ENCODE data around the gene GLCCI1. TPM values are rescaled to one million over a fixed set of nuclear protein-coding genes. Genes with fewer than 3 reads are reported as not detected.

Gene GLCCI1
- total and polyA plus RNA-seq, 2 of the 8 experiments (the other 6 are each of a cell fraction or from before 2014, with no cell fraction given), result 12.4 to 27.7 TPM

DNA sequence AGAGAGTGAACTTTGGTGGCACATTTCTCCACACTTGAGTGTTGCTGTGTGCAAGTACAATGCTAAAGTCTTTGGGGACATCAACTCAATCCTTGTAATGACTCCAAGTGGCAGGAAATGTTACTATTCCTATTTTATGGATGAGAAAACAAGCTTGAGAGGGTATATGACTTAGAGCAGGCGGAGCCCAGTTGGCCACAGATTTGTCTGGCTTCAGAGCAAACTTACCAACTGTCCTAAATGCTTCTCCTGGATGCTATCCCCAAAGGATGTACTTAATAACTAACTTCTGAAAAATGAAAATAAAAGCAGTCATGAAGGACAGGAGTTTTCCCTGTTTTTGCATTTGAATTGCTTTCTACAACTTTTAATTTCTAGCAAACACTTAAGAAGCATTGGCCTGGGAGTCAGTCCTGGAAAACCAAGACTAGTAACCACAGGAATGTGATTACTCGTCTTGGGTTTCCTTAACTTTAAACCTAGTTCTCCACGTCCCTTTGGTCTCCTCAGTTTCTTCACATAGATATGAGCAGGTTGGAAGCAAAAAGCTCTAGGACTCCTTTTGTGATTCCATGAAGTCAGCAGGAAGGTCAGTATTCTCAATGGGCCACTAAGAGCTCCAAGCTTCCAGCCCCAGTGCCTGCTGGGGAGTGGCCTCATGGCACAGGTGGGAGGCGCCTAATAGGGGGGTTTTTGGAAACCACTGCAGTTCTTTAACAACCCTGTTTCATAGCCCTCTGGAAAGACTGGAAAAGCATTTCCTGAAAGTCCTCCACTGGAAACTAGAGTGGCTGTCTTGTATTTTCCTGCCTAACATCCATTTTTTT, 140.8 kb downstream of the GLCCI1 start:
- Histone ChIP-seq H2BK12ac (ENCODE audit: low read depth, low read length) (no peak overlapping the region), H3K4me1 (replicated peaks in 1 of 4; ENCODE audit: control insufficient read depth in 3 of 4, insufficient read depth in 4 of 4, low read length in 3 of 4) (peaks cover 3 to 14% (median 10%) of the 10 kb centered on the region in 4 experiments; a peak in 4 of 7 replicates), H3K27ac (ENCODE audit: low read depth, low read length) (no peak overlapping the region), H3K9me3 (ENCODE audit: insufficient read depth in 2 of 2, low read depth in 1 of 2, low read length in 1 of 2) (no peaks in the 10 kb centered on the region), H3K56ac (replicated peaks; ENCODE audit: insufficient read length, low read depth, low read length) (no peak overlapping the region), H3K23ac (ENCODE audit: insufficient read length) (no peak overlapping the region), H4K5ac (ENCODE audit: insufficient read length, low read depth, low read length) (no peak overlapping the region), H2AFZ (ENCODE audit: low read length) (no peak overlapping the region), H3K18ac (ENCODE audit: extremely low read depth, low read length) (no peak overlapping the region), H2BK15ac (ENCODE audit: low read length) (no peak overlapping the region), H3K79me2 (ENCODE audit: control insufficient read depth in 1 of 2, insufficient read depth in 2 of 2, low read length in 2 of 2) (no peaks in the 10 kb centered on the region), H3K14ac (ENCODE audit: insufficient read length) (no peak overlapping the region), H4K91ac (replicated peaks; ENCODE audit: insufficient read length, low read length) (no peak overlapping the region), H3K27me3 (replicated peaks in 1 of 4; ENCODE audit: control insufficient read depth in 3 of 4, extremely low read depth in 1 of 4, insufficient read depth in 3 of 4, low read length in 3 of 4) (no peaks in the 10 kb centered on the region), H4K8ac (ENCODE audit: extremely low read depth, insufficient read depth, low read length) (no peak overlapping the region), H3K4me2 (ENCODE audit: insufficient read depth in 1 of 2, low read depth in 2 of 2, low read length in 2 of 2) (no peak overlapping the region; a peak in 1 of 4 replicates), H2AK5ac (ENCODE audit: low read depth, low read length) (no peak overlapping the region), H3K9ac (replicated peaks in 1 of 4; ENCODE audit: extremely low read depth in 1 of 4, low read depth in 3 of 4, low read length in 3 of 4) (no peak overlapping the region), H3K23me2 (ENCODE audit: low read depth, low read length) (no peaks in the 10 kb centered on the region), H2BK5ac (ENCODE audit: low read depth, low read length) (no peak overlapping the region), H4K20me1 (replicated peaks in 1 of 2; ENCODE audit: control insufficient read depth in 1 of 2, insufficient read depth in 2 of 2, low read length in 2 of 2) (no peaks in the 10 kb centered on the region), H3K36me3 (ENCODE audit: control insufficient read depth in 2 of 4, insufficient read depth in 4 of 4, low read length in 3 of 4) (no peaks in the 10 kb centered on the region; a peak in 1 of 8 replicates), H2BK120ac (replicated peaks; ENCODE audit: low read depth, low read length) (no peak overlapping the region), H3K79me1 (ENCODE audit: low read depth, low read length) (no peaks in the 10 kb centered on the region), H3K4ac (replicated peaks; ENCODE audit: insufficient read length, low read depth, low read length) (no peak overlapping the region), H3K4me3 (ENCODE audit: extremely low read depth in 1 of 4, insufficient read depth in 2 of 4, low read depth in 3 of 4, low read length in 4 of 4) (no peak overlapping the region), H2BK20ac (ENCODE audit: low read length) (no peak overlapping the region)
- FAIRE-seq (no peak), DNase-seq (ENCODE audit: low read depth in 1 of 2, low spot score in 2 of 2) (no peak)
- 80% methylated on average over 4 of the region's 4 CpGs; no CpG with 5 or more reads in 1 of the 2 experiments for WGBS, 2 experiments (ENCODE audit: extremely low coverage in 1 of 2, insufficient coverage in 1 of 2, insufficient read length in 1 of 2, insufficient replicate concordance in 2 of 2, low coverage in 1 of 2, low lambda C conversion rate in 2 of 2, missing lambda C conversion rate in 1 of 2)
- ChIA-PET POLR2A (ENCODE audit: partially characterized antibody) (no interaction called here), CTCF (ENCODE audit: partially characterized antibody) (interaction anchor here (1.1 kb wide), 1 partner anchor 16 kb away, joined by 3 read pairs; no protein-coding TSS in a partner anchor)
- TF ChIP-seq TAF7 (optimal IDR thresholded peaks at IDR 0.05; ENCODE audit: borderline replicate concordance, low read depth, low read length) (no peak), RBBP5 (IDR thresholded peaks at IDR 0.05; ENCODE audit: borderline replicate concordance, low read depth, low read length) (no peak), CHD2 (IDR thresholded peaks at IDR 0.05; ENCODE audit: low read length) (no peak), GABPA (IDR thresholded peaks at IDR 0.05; ENCODE audit: borderline replicate concordance, insufficient read depth, low read length) (no peak), RXRA (IDR thresholded peaks at IDR 0.05; ENCODE audit: insufficient read depth, low read depth, low read length) (no peak), POLR2A (IDR thresholded peaks at IDR 0.05; ENCODE audit: control extremely low read depth in 1 of 2, low read depth in 2 of 2, low read length in 2 of 2) (no peak), HDAC6 (IDR thresholded peaks at IDR 0.05; ENCODE audit: low read depth, low read length) (no peak)
- TF ChIP-seq, protein P1, sequence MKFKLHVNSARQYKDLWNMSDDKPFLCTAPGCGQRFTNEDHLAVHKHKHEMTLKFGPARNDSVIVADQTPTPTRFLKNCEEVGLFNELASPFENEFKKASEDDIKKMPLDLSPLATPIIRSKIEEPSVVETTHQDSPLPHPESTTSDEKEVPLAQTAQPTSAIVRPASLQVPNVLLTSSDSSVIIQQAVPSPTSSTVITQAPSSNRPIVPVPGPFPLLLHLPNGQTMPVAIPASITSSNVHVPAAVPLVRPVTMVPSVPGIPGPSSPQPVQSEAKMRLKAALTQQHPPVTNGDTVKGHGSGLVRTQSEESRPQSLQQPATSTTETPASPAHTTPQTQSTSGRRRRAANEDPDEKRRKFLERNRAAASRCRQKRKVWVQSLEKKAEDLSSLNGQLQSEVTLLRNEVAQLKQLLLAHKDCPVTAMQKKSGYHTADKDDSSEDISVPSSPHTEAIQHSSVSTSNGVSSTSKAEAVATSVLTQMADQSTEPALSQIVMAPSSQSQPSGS (IDR thresholded peaks at IDR 0.05; ENCODE audit: low read length), result no peak
